Uterus (tissue), 4 donors: ENCODE data around the gene IGFBP1. TPM values are rescaled to one million over a fixed set of nuclear protein-coding genes. Genes with fewer than 3 reads are reported as not detected.

Source experiments
- DNase-seq, 2 donors: peaks; one replicate each; pipeline ENCODE4 v3.0.0-alpha.2; 2019 to 2020
- H3K27ac ChIP-seq, 2 donors: fragments of 200-600 bp; sonication (generic); 1 replicate in 1 of 2; 2 replicates in 1 of 2; pipeline ENCODE4 v1.5.1; 2016 to 2018
- H3K27me3 ChIP-seq, 2 donors: fragments of 200-600 bp; sonication (generic); one replicate each; pipeline ENCODE4 v1.5.1; 2018 to 2019; ENCODE audit warnings: control low read depth in 1 of 2
- H3K36me3 ChIP-seq, 2 donors: fragments of 200-600 bp; sonication (generic); one replicate each; pipeline ENCODE4 v1.5.1; 2019; ENCODE audit warnings: control low read depth in 1 of 2
- H3K4me1 ChIP-seq, 2 donors: fragments of 200-600 bp; sonication (generic); one replicate each; pipeline ENCODE4 v1.5.1; 2018 to 2019; ENCODE audit warnings: control low read depth in 1 of 2
- H3K4me3 ChIP-seq, 2 donors: fragments of 200-600 bp; sonication (generic); 1 replicate in 1 of 2; 2 replicates in 1 of 2; pipeline ENCODE4 v1.5.1; 2018 to 2019; ENCODE audit warnings: mild to moderate bottlenecking in 1 of 2
- H3K9me3 ChIP-seq, 2 donors: fragments of 200-600 bp; sonication (generic); one replicate each; pipeline ENCODE4 v1.5.1; 2019; ENCODE audit warnings: control low read depth in 1 of 2
- CTCF ChIP-seq, 4 experiments: fragments of 200-600 bp in 2 of 4; fragments of 450-650 bp in 2 of 4; sonication (generic) in 2 of 4; IDR thresholded peaks; one replicate each; pipeline ENCODE4 v1.5.1; 2016 to 2019; ENCODE audit warnings: antibody characterized with exemption in 4 of 4, mild to moderate bottlenecking in 2 of 4, moderate library complexity in 1 of 4
- POLR2A ChIP-seq, 2 donors: fragments of 450-650 bp; IDR thresholded peaks; one replicate each; pipeline ENCODE4 v1.6.1; 2016; ENCODE audit warnings: antibody characterized with exemption in 2 of 2, mild to moderate bottlenecking in 1 of 2, moderate library complexity in 1 of 2
- intact Hi-C: fragments of 100-400 bp; cut with DNase I; formaldehyde crosslinking; loops from one replicate; pipeline ENCODE4 v1.15.1; 2023; ENCODE audit warnings: low total_unique reads
- total RNA-seq, 4 donors: library from RNA; depleted of rRNA in 3 of 4; stranded (reverse); fragments of >200 nt in 3 of 4; gene quantifications; one replicate each; pipeline versions ENCODE4 v1.1.0 to v1.2.4, GENCODE V29; 2014 to 2023
- donor health status: DM: yes; HTN: yes; CAD: no.

Gene IGFBP1
- total RNA-seq, 4 donors from 2014 or later, result 1.9 TPM; not detected in 3

- Histone ChIP-seq H3K27ac (no peak overlapping the region), H3K27me3 (no peaks in the 10 kb centered on the region), H3K4me3 (no peak overlapping the region), H3K9me3 (no peaks in the 10 kb centered on the region), H3K4me1 (peaks cover 0 to 12% of the 10 kb centered on the region in 2 donors), H3K36me3 (no peaks in the 10 kb centered on the region)
- intact Hi-C loops, result no loop called here
- DNase-seq, result no peak
- TF ChIP-seq CTCF (IDR thresholded peaks at IDR 0.05) (no peak), POLR2A (IDR thresholded peaks at IDR 0.05) (no peak)
Measured at GRCh38 chr7:45890125-45890901, 2.0 kb downstream of the IGFBP1 start.

GRCh38 chr7:45890902-45891461 is 2.7 kb downstream of the IGFBP1 start:
- no peak for DNase-seq
- Histone ChIP-seq H3K4me3 (no peak overlapping the region), H3K4me1 (peaks cover 0 to 12% of the 10 kb centered on the region in 2 donors), H3K9me3 (no peaks in the 10 kb centered on the region), H3K27me3 (no peaks in the 10 kb centered on the region), H3K36me3 (no peaks in the 10 kb centered on the region), H3K27ac (no peak overlapping the region)
- intact Hi-C loops, result no loop called here
- TF ChIP-seq CTCF (IDR thresholded peaks at IDR 0.05) (peak; percentile 58 to 72 (median 64)), POLR2A (IDR thresholded peaks at IDR 0.05) (no peak)

- no peak for TF ChIP-seq CTCF (IDR thresholded peaks at IDR 0.05)
- TF ChIP-seq POLR2A (IDR thresholded peaks at IDR 0.05), result no peak
- Histone ChIP-seq H3K4me3 (no peak overlapping the region), H3K36me3 (no peaks in the 10 kb centered on the region), H3K4me1 (peaks cover 0 to 12% of the 10 kb centered on the region in 2 donors), H3K9me3 (no peaks in the 10 kb centered on the region), H3K27ac (no peak overlapping the region), H3K27me3 (no peaks in the 10 kb centered on the region)
- intact Hi-C loops, result no loop called here
- no peak for DNase-seq
Measured at GRCh38 chr7:45891462-45892402, 3.4 kb downstream of the IGFBP1 start.

GRCh38 chr7:45892407-45893035 is 4.2 kb downstream of the IGFBP1 start:
- Histone ChIP-seq H3K27me3 (no peaks in the 10 kb centered on the region), H3K9me3 (no peaks in the 10 kb centered on the region), H3K4me1 (peaks cover 0 to 12% of the 10 kb centered on the region in 2 donors), H3K4me3 (no peak overlapping the region), H3K27ac (no peak overlapping the region), H3K36me3 (no peaks in the 10 kb centered on the region)
- DNase-seq, result no peak
- TF ChIP-seq CTCF (IDR thresholded peaks at IDR 0.05) (no peak), POLR2A (IDR thresholded peaks at IDR 0.05) (no peak)
- intact Hi-C loops, result no loop called here
